Nephron (organoid): ENCODE data around the gene ARMCX5.

Source experiments
- H3K27ac Mint-ChIP-seq, 3 experiments: 2 replicates each; pipeline ENCODE4 v1.8.0; 2020; ENCODE audit warnings: mixed read lengths in 3 of 3, mild to moderate bottlenecking in 2 of 3, moderate library complexity in 1 of 3
- H3K27me3 Mint-ChIP-seq: 2 replicates; pipeline ENCODE4 v1.8.0; 2021; ENCODE audit warnings: low read depth, mild to moderate bottlenecking, moderate library complexity, mixed read lengths
- H3K36me3 Mint-ChIP-seq: 2 replicates; pipeline ENCODE4 v1.8.0; 2020; ENCODE audit warnings: low read depth, mixed read lengths
- H3K4me1 Mint-ChIP-seq: 2 replicates; pipeline ENCODE4 v1.8.0; 2020; ENCODE audit warnings: mixed read lengths
- H3K4me3 Mint-ChIP-seq, 3 experiments: 2 replicates each; pipeline ENCODE4 v1.8.0; 2020; ENCODE audit warnings: mild to moderate bottlenecking in 3 of 3, mixed read lengths in 3 of 3, moderate library complexity in 2 of 3
- H3K9me3 Mint-ChIP-seq: 2 replicates; pipeline ENCODE4 v1.8.0; 2020; ENCODE audit warnings: mixed read lengths
- TF ChIP-seq, protein P1 (sequence below), 3 experiments: fragments of 200-600 bp; sonication (generic); IDR thresholded peaks; one replicate each; pipeline ENCODE4 v1.5.0; 2021; ENCODE audit warnings: antibody characterized with exemption in 3 of 3; ENCODE audit not compliant: unreplicated experiment in 3 of 3

The ARMCX5 gene

DNA sequence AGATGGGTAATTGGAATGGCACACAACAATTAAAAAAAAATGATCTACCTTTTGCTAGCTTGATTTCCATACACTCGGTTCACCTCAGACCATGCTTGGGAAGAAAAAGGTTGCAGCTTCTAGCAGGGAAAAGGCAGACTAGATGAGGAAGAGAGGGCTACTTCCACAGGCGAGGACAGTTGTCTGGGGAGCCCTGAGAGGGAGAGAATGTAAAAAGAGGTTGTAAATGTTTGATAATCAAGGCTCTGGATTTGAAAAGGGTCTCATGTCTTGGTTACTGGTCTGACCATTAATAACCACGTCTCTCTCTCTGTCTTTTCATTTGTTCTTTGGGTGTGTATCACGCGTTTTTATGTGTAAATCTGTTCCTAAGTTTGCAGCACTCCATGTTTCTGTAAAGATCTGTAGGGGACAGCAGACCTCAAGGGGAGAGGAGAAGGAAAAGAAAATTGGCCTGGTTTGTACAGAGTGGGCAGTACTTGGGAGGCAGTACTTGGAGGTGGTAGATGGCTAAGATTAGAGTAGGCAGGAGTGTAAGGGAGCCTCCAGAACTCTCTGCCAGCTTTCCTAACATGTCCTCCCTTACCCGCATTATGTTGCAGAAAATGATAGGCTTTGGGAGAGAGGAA, 750 bp downstream of the ARMCX5 start:
- H3K36me3 Mint-ChIP-seq, result peaks cover 32% of the 10 kb centered on the region
- H3K27me3 Mint-ChIP-seq, result no peaks in the 10 kb centered on the region
- H3K27ac Mint-ChIP-seq, result peak overlapping the region; percentile 93 to 99 (median 97)
- peaks cover 5% of the 10 kb centered on the region for H3K4me1 Mint-ChIP-seq
- H3K9me3 Mint-ChIP-seq, result no peaks in the 10 kb centered on the region
- peak overlapping the region; percentile 97 to 99 (median 98) for H3K4me3 Mint-ChIP-seq
- TF ChIP-seq, protein P1, sequence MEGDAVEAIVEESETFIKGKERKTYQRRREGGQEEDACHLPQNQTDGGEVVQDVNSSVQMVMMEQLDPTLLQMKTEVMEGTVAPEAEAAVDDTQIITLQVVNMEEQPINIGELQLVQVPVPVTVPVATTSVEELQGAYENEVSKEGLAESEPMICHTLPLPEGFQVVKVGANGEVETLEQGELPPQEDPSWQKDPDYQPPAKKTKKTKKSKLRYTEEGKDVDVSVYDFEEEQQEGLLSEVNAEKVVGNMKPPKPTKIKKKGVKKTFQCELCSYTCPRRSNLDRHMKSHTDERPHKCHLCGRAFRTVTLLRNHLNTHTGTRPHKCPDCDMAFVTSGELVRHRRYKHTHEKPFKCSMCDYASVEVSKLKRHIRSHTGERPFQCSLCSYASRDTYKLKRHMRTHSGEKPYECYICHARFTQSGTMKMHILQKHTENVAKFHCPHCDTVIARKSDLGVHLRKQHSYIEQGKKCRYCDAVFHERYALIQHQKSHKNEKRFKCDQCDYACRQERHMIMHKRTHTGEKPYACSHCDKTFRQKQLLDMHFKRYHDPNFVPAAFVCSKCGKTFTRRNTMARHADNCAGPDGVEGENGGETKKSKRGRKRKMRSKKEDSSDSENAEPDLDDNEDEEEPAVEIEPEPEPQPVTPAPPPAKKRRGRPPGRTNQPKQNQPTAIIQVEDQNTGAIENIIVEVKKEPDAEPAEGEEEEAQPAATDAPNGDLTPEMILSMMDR (IDR thresholded peaks at IDR 0.05; ENCODE audit: unreplicated experiment in 3 of 3), result no peak

DNA sequence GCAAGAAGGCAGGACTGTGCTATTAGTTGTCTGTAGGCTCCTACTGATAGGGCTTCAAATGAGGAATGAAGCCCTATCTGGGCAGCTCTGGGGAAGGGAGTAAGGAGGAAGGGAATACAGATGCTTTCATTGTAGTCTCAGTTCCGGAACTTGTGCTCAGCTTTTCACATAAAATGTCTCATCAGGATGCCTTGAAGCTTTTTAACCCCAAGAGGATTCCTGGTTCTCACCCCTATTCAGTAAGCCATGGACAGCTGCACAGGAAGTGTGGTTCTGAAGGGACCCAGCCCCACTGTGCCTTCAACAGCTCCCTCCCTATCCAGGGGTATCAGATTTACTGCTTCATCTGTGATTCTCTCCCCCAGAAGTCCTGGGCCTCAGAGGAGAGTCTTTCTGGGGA, 5.0 kb downstream of the ARMCX5 start:
- peaks cover 5% of the 10 kb centered on the region for H3K4me1 Mint-ChIP-seq
- H3K27ac Mint-ChIP-seq, result no peak overlapping the region
- no peaks in the 10 kb centered on the region for H3K27me3 Mint-ChIP-seq
- H3K36me3 Mint-ChIP-seq, result peaks cover 71% of the 10 kb centered on the region
- H3K4me3 Mint-ChIP-seq, result no peak overlapping the region
- H3K9me3 Mint-ChIP-seq, result peaks cover 24% of the 10 kb centered on the region
- TF ChIP-seq, protein P1 (IDR thresholded peaks at IDR 0.05; ENCODE audit: unreplicated experiment in 3 of 3), result no peak

DNA sequence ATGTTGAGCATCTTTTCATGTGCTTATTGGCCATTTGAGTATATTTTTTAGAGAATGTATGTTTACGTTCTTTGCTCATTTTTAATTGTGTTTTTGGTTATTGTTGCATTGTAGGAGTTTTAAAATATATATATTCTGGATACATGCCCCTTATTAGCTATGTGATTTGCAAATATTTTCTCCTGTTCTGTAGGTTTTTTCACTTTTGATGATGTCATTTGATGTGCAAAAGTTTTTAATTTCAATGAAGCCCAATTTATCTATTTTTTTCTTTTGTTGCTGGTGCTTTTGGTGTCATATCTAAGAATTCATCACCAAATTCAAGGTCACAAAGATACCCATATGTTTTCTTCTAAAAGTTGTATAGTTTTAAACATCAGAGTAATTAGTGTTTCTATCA, 6.8 kb downstream of the ARMCX5 start:
- TF ChIP-seq, protein P1 (IDR thresholded peaks at IDR 0.05; ENCODE audit: unreplicated experiment in 3 of 3), result no peak
- peaks cover 86% of the 10 kb centered on the region for H3K36me3 Mint-ChIP-seq
- H3K4me3 Mint-ChIP-seq, result no peak overlapping the region
- no peaks in the 10 kb centered on the region for H3K27me3 Mint-ChIP-seq
- H3K9me3 Mint-ChIP-seq, result peaks cover 35% of the 10 kb centered on the region
- H3K4me1 Mint-ChIP-seq, result peaks cover under 1% of the 10 kb centered on the region
- no peak overlapping the region for H3K27ac Mint-ChIP-seq

DNA sequence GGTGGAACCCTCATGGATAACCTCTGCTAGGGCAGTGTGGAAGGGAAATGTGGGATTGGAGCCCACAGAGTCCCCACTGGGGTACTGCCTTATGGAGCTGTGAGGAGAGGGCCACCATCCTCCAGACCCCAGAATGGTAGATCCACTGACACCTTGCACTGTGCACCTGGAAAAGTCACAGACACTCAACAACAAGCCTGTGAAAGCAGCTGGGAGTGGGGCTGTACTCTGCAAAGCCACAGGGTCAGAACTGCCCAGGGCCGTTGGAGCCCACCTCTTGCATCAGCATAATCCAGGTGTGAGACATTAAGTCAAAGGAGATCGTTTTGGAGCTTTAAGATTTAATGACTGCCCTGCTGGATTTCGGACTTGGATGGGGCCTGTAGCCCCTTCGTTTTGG, 11.6 kb downstream of the ARMCX5 start:
- H3K4me1 Mint-ChIP-seq, result no peaks in the 10 kb centered on the region
- H3K36me3 Mint-ChIP-seq, result peaks cover 96% of the 10 kb centered on the region
- no peaks in the 10 kb centered on the region for H3K27me3 Mint-ChIP-seq
- no peak overlapping the region for H3K4me3 Mint-ChIP-seq
- H3K27ac Mint-ChIP-seq, result no peak overlapping the region
- H3K9me3 Mint-ChIP-seq, result peaks cover 52% of the 10 kb centered on the region
- TF ChIP-seq, protein P1 (IDR thresholded peaks at IDR 0.05; ENCODE audit: unreplicated experiment in 3 of 3), result no peak

DNA sequence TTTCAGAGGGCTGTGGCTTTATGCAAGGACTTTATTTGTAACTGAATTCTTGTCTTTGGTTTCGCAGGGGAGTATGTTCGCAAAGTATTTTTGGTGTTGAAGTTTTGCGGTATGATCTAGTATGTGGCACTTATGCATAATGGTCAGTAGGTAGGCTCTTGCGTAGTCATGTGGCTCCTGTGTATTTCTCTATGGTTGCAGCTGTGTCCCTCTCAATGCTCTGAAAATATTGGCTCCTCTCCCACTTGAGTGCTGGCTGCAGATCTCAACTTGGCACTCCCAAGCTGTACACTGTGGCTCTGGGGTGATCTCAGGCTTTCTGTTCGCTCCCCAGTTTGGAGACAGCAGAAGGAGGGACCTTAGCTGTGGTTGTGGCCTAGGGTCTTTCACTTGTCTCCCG, 24.8 kb downstream of the ARMCX5 start:
- no peaks in the 10 kb centered on the region for H3K4me1 Mint-ChIP-seq
- H3K27ac Mint-ChIP-seq, result no peak overlapping the region
- peaks cover 93% of the 10 kb centered on the region for H3K36me3 Mint-ChIP-seq
- no peaks in the 10 kb centered on the region for H3K27me3 Mint-ChIP-seq
- TF ChIP-seq, protein P1 (IDR thresholded peaks at IDR 0.05; ENCODE audit: unreplicated experiment in 3 of 3), result no peak
- peaks cover 84% of the 10 kb centered on the region for H3K9me3 Mint-ChIP-seq
- no peak overlapping the region for H3K4me3 Mint-ChIP-seq

DNA sequence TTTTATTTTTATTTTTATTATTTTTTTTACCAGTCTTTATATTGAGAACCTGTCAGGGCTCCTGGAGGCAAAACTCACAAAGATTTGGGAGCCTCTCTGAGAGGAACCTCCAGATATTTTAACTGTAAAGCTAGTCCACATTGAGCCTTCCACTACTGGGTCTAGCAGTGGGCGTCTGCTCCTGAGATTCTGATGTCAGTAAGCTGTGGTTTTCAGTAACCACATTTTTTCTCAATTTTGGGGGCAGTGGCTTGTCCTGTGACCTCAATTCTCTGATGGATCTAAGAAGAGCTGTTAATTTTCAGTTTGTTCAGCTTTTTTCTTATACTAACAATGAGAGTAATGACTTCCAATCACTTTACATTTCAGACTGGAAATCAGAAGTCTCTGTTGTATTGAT, 28.3 kb downstream of the ARMCX5 start:
- TF ChIP-seq, protein P1 (IDR thresholded peaks at IDR 0.05; ENCODE audit: unreplicated experiment in 3 of 3), result no peak
- Mint-ChIP-seq H3K27ac (no peak overlapping the region), H3K9me3 (peaks cover 57% of the 10 kb centered on the region), H3K4me3 (no peak overlapping the region), H3K36me3 (peaks cover 74% of the 10 kb centered on the region), H3K4me1 (no peaks in the 10 kb centered on the region), H3K27me3 (no peaks in the 10 kb centered on the region)
